ENCODE data around the gene GRID1.

- TF ChIP-seq CTCF (IDR thresholded peaks at IDR 0.05) = no peak
- TF ChIP-seq POLR2AphosphoS5 (IDR thresholded peaks at IDR 0.05) = no peak
Observed at GRCh38 chr10:85621562-85621961, 745.0 kb downstream of the GRID1 start.

All from breast epithelium (tissue), 3 donors.